Astrocyte of the spinal cord (primary cell): ENCODE results near the gene MYT1.
"Not testable (repeated sequence)": the region's sequence is repeated elsewhere in the genome, so short reads cannot be mapped to it uniquely, and the experiment has no call there.

ENCODE experiments used
- DNase-seq: peaks from one replicate; pipeline ENCODE4 v3.0.0; 2011; ENCODE audit warnings: low read depth, low spot score
- H3K4me3 ChIP-seq: 2 replicates; pipeline ENCODE4 v1.5.1; 2011; ENCODE audit warnings: low read depth, mild to moderate bottlenecking, low read length, moderate library complexity
- CTCF ChIP-seq: IDR thresholded peaks from 2 replicates; pipeline ENCODE4 v1.5.1; 2012; ENCODE audit warnings: low read depth, mild to moderate bottlenecking, low read length, inconsistent platforms
- in situ Hi-C: cut with HindIII; loops from 2 replicates; pipeline ENCODE4 v1.10.0; 2017; ENCODE audit warnings: low sequenced_read_pairs

Gene MYT1

GRCh38 chr20:64230461-64231145 lies 66.4 kb downstream of the MYT1 start:
- TF ChIP-seq CTCF, result no peak
- in situ Hi-C loops, result no loop called here
- no peak for DNase-seq
- H3K4me3 ChIP-seq, result no peak overlapping the region

GRCh38 chr20:64231621-64232550 lies 67.6 kb downstream of the MYT1 start:
- TF ChIP-seq CTCF, result no peak
- H3K4me3 ChIP-seq, result no peak overlapping the region
- DNase-seq, result no peak
- in situ Hi-C loops, result no loop called here

- in situ Hi-C loops, result no loop called here
- DNase-seq, result no peak
- no peak overlapping the region for H3K4me3 ChIP-seq
- no peak for TF ChIP-seq CTCF
These were observed 68.5 kb downstream of the MYT1 start for GRCh38 chr20:64232794-64233193.

- DNase-seq, result no peak
- H3K4me3 ChIP-seq, result no peak overlapping the region
- in situ Hi-C loops, result no loop called here
- no peak for TF ChIP-seq CTCF
These were observed 69.5 kb downstream of the MYT1 start for GRCh38 chr20:64233725-64234124.

GRCh38 chr20:64234291-64234791 lies 70.1 kb downstream of the MYT1 start:
- DNase-seq, result no peak
- in situ Hi-C loops, result no loop called here
- H3K4me3 ChIP-seq, result no peak overlapping the region
- no peak for TF ChIP-seq CTCF

- DNase-seq, in situ Hi-C loops: not testable (repeated sequence)
These were observed 70.8 kb downstream of the MYT1 start for GRCh38 chr20:64234921-64235565.

More at GRCh38 chr20:64234921-64235565, 70.8 kb downstream of the MYT1 start:
- not testable (repeated sequence) for H3K4me3 ChIP-seq
